NT2/D1 (cell line): ENCODE results near the gene KLHL29.

ENCODE experiments used
- SUZ12 ChIP-seq: IDR thresholded peaks from 2 replicates; pipeline ENCODE4 v1.6.1; 2011; ENCODE audit not compliant: insufficient read length, insufficient read depth; ENCODE audit errors: extremely low read depth
- YY1 ChIP-seq: IDR thresholded peaks from 2 replicates; pipeline ENCODE4 v1.6.1; 2011; ENCODE audit not compliant: insufficient read length, insufficient read depth
- ZNF274 ChIP-seq: IDR thresholded peaks from 2 replicates; pipeline ENCODE4 v1.6.1; 2011; ENCODE audit warnings: mild to moderate bottlenecking, low read depth, low read length

DNA sequence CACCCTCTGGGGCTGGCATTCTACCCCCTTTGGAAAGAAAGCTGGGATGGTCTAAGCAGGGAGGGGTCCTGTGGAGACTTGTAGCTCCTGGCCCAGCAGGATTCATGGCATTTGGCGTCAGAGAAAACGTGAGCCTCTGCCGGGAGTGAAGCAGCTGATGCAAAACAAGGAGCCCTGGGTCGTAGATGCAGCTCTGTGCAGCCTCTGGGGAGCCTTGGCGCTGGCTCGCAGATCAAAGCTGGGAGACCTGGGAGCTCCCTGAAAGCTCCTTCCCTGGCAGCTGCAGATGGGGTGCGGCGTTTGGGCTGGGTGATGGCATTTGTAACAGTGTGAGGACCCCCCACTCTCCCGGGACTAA, 148.3 kb downstream of the KLHL29 start:
- no peak for TF ChIP-seq ZNF274
- TF ChIP-seq SUZ12 = no peak
- TF ChIP-seq YY1 = no peak
